Stimulated activated CD4-positive, alpha-beta T cell treated with anti-CD3 and anti-CD28 coated beads, Interleukin-4, amount 100 ng/mL, for 1 hour (primary cell): ENCODE results near the gene RAPGEF1.
"Not testable (repeated sequence)": the region's sequence is repeated elsewhere in the genome, so short reads cannot be mapped to it uniquely, and the experiment has no call there.

Source experiments
- DNase-seq: peaks from one replicate; pipeline ENCODE4 v3.0.0-alpha.2; 2020

The RAPGEF1 gene

GRCh38 chr9:131554087-131554842 is 185.6 kb downstream of the RAPGEF1 start:
- no peak for DNase-seq

- DNase-seq: no peak
Observed at GRCh38 chr9:131552030-131552429, 187.8 kb downstream of the RAPGEF1 start.

- not testable (repeated sequence) for DNase-seq
Observed at GRCh38 chr9:131550465-131550864, 189.4 kb downstream of the RAPGEF1 start.

- not testable (repeated sequence) for DNase-seq
Observed at GRCh38 chr9:131549186-131549585, 190.7 kb downstream of the RAPGEF1 start.

GRCh38 chr9:131546336-131547084 is 193.4 kb downstream of the RAPGEF1 start:
- DNase-seq: no peak

GRCh38 chr9:131545786-131546335 is 194.0 kb downstream of the RAPGEF1 start:
- DNase-seq: no peak

GRCh38 chr9:131545003-131545785 is 194.7 kb downstream of the RAPGEF1 start, which contains the start of gene PRRT1B:
TSS of gene PRRT1B (plus strand) at chr9:131545523. CDS start at chr9:131545616, 93 bp downstream.
- no peak for DNase-seq

GRCh38 chr9:131543141-131543540 is 196.7 kb downstream of the RAPGEF1 start:
- DNase-seq: no peak

- no peak for DNase-seq
Observed at GRCh38 chr9:131539223-131539923, 200.5 kb downstream of the RAPGEF1 start.

- no peak for DNase-seq
Observed at GRCh38 chr9:131537946-131538345, 201.9 kb downstream of the RAPGEF1 start.

GRCh38 chr9:131534721-131535237 is 205.1 kb downstream of the RAPGEF1 start:
- DNase-seq: no peak

GRCh38 chr9:131530920-131531832 is 208.7 kb downstream of the RAPGEF1 start, which contains the start of gene UCK1:
TSS of gene UCK1 (minus strand) at chr9:131531263. CDS start at chr9:131531174, 89 bp downstream.
- peak; percentile 75 for DNase-seq

GRCh38 chr9:131530546-131530919 is 209.3 kb downstream of the RAPGEF1 start:
- DNase-seq: peak; percentile 26

- no peak for DNase-seq
Observed at GRCh38 chr9:131529597-131530545, 210.0 kb downstream of the RAPGEF1 start.

- no peak for DNase-seq
Observed at GRCh38 chr9:131528886-131529505, 210.9 kb downstream of the RAPGEF1 start.

- no peak for DNase-seq
Observed at GRCh38 chr9:131528186-131528585, 211.7 kb downstream of the RAPGEF1 start.
